ENCODE results near the gene GALNT2. TPM values are rescaled to one million over a fixed set of nuclear protein-coding genes. Genes with fewer than 3 reads are reported as not detected.

Gene GALNT2
- total and polyA plus RNA-seq, 2 donors from 2014 or later = 20.2 to 59.2 TPM

DNA sequence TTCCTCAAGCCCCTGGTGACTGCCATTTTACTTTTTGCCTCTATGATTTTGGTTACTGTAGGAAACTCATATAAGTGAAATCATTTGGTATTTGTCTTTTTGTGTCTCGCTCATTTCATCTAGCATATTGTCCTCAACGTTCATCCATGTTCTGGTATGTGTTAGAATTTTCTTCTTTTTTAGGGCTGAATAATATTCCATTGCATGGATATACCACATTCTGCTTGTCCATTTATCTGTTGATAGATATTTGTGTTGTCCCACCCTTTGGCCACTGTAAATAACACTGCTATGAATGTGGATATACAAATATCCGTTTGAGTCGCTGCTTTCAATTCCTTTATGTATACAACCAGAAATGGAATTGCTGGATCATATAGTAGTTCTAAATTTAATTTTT, 4.5 kb upstream of the GALNT2 start:
- Histone ChIP-seq H3K27ac (ENCODE audit: low read depth in 2 of 2, low read length in 2 of 2) (no peak overlapping the region), H3K4me1 (ENCODE audit: control insufficient read depth in 2 of 3, insufficient read depth in 2 of 3, low read depth in 1 of 3, low read length in 3 of 3) (no peaks in the 10 kb centered on the region), H3K9me3 (ENCODE audit: control insufficient read depth in 2 of 3, insufficient read depth in 1 of 3, low read length in 3 of 3) (peaks cover 0 to 4% (median 2%) of the 10 kb centered on the region in 3 donors), H3K27me3 (ENCODE audit: control insufficient read depth, insufficient read depth, low read length) (no peaks in the 10 kb centered on the region), H3K36me3 (ENCODE audit: control insufficient read depth in 2 of 3, insufficient read depth in 3 of 3, low read length in 3 of 3) (no peaks in the 10 kb centered on the region), H3K9ac (ENCODE audit: low read length in 3 of 3) (no peak overlapping the region), H3K4me3 (ENCODE audit: low read length in 3 of 3) (no peak overlapping the region)
- TF ChIP-seq CTCF (IDR thresholded peaks at IDR 0.05; ENCODE audit: borderline replicate concordance, extremely low read depth, insufficient read depth) = no peak
- no peak for FAIRE-seq
- intact Hi-C loops (cut with DNase I) = no loop called here
- no peak for DNase-seq

- Histone ChIP-seq H3K9me3 (ENCODE audit: control insufficient read depth in 2 of 3, insufficient read depth in 1 of 3, low read length in 3 of 3) (peaks cover 0 to 4% (median 2%) of the 10 kb centered on the region in 3 donors), H3K36me3 (ENCODE audit: control insufficient read depth in 2 of 3, insufficient read depth in 3 of 3, low read length in 3 of 3) (no peaks in the 10 kb centered on the region), H3K27ac (ENCODE audit: low read depth in 2 of 2, low read length in 2 of 2) (no peak overlapping the region), H3K4me3 (ENCODE audit: low read length in 3 of 3) (no peak overlapping the region), H3K4me1 (ENCODE audit: control insufficient read depth in 2 of 3, insufficient read depth in 2 of 3, low read depth in 1 of 3, low read length in 3 of 3) (peaks cover 3 to 8% (median 3%) of the 10 kb centered on the region in 3 donors), H3K27me3 (ENCODE audit: control insufficient read depth, insufficient read depth, low read length) (no peaks in the 10 kb centered on the region), H3K9ac (ENCODE audit: low read length in 3 of 3) (no peak overlapping the region)
- FAIRE-seq = no peak
- no peak for TF ChIP-seq CTCF (IDR thresholded peaks at IDR 0.05; ENCODE audit: borderline replicate concordance, extremely low read depth, insufficient read depth)
- intact Hi-C loops (cut with DNase I) = no loop called here
- DNase-seq = no peak
These were observed 2.8 kb upstream of the GALNT2 start for GRCh38 chr1:230064283-230064682.

GRCh38 chr1:230065161-230065560, 1.9 kb upstream of the GALNT2 start:
- intact Hi-C loops (cut with DNase I) = no loop called here
- Histone ChIP-seq H3K9me3 (ENCODE audit: control insufficient read depth in 2 of 3, insufficient read depth in 1 of 3, low read length in 3 of 3) (peaks cover 0 to 4% (median 2%) of the 10 kb centered on the region in 3 donors), H3K4me1 (ENCODE audit: control insufficient read depth in 2 of 3, insufficient read depth in 2 of 3, low read depth in 1 of 3, low read length in 3 of 3) (peaks cover 3 to 10% (median 3%) of the 10 kb centered on the region in 3 donors), H3K36me3 (ENCODE audit: control insufficient read depth in 2 of 3, insufficient read depth in 3 of 3, low read length in 3 of 3) (no peaks in the 10 kb centered on the region), H3K4me3 (ENCODE audit: low read length in 3 of 3) (no peak overlapping the region), H3K27ac (ENCODE audit: low read depth in 2 of 2, low read length in 2 of 2) (no peak overlapping the region), H3K27me3 (ENCODE audit: control insufficient read depth, insufficient read depth, low read length) (no peaks in the 10 kb centered on the region), H3K9ac (ENCODE audit: low read length in 3 of 3) (no peak overlapping the region)
- no peak for TF ChIP-seq CTCF (IDR thresholded peaks at IDR 0.05; ENCODE audit: borderline replicate concordance, extremely low read depth, insufficient read depth)
- DNase-seq (no peak), FAIRE-seq (no peak)

GRCh38 chr1:230065571-230065970, 1.5 kb upstream of the GALNT2 start:
- DNase-seq = no peak
- no peak for TF ChIP-seq CTCF (IDR thresholded peaks at IDR 0.05; ENCODE audit: borderline replicate concordance, extremely low read depth, insufficient read depth)
- Histone ChIP-seq H3K9ac (ENCODE audit: low read length in 3 of 3) (no peak overlapping the region), H3K4me1 (ENCODE audit: control insufficient read depth in 2 of 3, insufficient read depth in 2 of 3, low read depth in 1 of 3, low read length in 3 of 3) (peaks cover 3 to 10% (median 3%) of the 10 kb centered on the region in 3 donors), H3K27me3 (ENCODE audit: control insufficient read depth, insufficient read depth, low read length) (no peaks in the 10 kb centered on the region), H3K9me3 (ENCODE audit: control insufficient read depth in 2 of 3, insufficient read depth in 1 of 3, low read length in 3 of 3) (peaks cover 0 to 4% (median 2%) of the 10 kb centered on the region in 3 donors), H3K27ac (ENCODE audit: low read depth in 2 of 2, low read length in 2 of 2) (peak overlapping the region in 1 of 2 donors; percentile 59), H3K36me3 (ENCODE audit: control insufficient read depth in 2 of 3, insufficient read depth in 3 of 3, low read length in 3 of 3) (no peaks in the 10 kb centered on the region), H3K4me3 (ENCODE audit: low read length in 3 of 3) (no peak overlapping the region)
- no peak for FAIRE-seq
- intact Hi-C loops (cut with DNase I) = no loop called here

All from kidney (tissue), 14 donors.